Fibroblast of the conjunctiva (primary cell): ENCODE results near the gene HOXA4.

Experiments
- DNase-seq: peaks from one replicate; pipeline ENCODE4 v3.0.0-alpha.2; 2010; ENCODE audit warnings: low read depth

Gene HOXA4

DNA sequence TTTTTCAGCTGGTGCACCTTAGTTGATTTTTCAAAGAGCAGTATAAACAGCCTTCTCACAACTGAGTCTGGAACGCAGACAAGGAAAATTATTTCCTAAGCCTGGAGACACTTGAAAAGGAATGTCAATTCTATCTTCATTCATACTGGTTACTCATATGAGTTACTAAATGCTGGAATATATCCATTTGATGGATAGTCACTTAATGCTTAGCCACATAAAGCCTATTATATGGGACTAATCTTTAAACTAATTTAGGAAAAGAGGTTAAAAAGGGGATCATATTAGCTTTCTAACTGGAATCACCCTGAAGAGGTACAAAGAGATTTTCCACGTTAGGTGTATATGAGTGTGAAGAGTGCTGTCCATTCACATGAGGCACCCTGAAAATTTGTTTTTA lies 1.7 kb upstream of the HOXA4 start:
- no peak for DNase-seq

DNA sequence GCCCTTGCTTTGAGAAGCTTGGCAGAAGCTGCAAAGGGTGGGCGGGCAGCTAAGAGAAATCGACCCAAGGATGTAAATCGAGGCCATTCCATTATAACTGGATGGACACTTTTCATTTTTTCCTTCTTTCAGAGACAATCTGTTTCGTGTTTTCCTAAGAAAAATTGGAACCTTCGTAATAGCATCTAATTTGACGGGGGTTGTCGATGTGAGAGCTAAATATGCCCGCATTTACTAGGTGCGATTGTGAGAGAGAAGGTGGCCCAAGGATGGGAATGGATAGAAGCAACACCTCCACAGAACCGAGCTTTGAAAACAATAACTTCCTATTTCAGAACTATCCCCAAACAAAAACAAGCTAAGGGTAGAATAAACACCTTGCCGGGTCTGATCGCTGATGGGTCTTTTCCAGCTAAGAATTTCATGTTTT lies 848 bp upstream of the HOXA4 start:
- DNase-seq = no peak

DNA sequence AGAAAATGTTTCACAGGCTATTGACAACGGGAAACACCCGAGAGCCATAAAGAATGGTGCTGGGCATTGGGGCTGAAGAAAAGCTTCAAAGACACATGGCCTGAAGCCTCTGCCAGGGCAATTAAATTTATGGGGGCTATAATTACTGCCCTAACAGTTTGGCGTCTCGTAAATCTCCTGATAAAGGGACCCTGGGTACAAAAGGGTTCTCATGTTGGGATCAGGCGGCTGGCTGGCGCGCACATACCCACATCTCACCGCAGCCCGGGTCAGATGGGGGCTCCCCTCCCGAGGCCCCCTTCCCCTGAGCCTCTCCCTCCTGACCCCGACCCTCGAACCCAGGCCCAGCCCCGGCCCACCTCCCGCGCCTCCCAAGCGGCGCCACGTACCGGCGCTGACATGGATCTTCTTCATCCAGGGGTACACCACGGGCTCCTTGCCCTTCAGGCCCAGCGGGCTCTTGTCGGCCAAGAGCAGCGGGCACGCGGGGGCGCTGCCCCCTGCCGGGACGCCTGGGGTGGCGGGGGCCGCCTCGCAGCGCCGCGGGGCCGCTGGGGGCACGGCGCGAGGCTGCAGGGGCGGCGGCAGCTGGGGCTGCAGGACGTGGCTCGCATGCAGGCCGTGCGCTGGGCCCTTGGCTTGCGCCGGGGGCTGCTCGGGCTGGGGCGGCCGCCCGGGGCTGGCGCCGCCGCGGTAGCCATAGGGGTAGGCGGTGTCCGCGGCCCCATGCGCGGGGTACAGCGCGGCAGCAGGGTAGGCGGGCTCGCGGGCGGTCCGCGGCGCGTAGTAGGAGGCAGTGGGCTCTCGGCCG lies 623 bp downstream of the HOXA4 start:
- DNase-seq = no peak

DNA sequence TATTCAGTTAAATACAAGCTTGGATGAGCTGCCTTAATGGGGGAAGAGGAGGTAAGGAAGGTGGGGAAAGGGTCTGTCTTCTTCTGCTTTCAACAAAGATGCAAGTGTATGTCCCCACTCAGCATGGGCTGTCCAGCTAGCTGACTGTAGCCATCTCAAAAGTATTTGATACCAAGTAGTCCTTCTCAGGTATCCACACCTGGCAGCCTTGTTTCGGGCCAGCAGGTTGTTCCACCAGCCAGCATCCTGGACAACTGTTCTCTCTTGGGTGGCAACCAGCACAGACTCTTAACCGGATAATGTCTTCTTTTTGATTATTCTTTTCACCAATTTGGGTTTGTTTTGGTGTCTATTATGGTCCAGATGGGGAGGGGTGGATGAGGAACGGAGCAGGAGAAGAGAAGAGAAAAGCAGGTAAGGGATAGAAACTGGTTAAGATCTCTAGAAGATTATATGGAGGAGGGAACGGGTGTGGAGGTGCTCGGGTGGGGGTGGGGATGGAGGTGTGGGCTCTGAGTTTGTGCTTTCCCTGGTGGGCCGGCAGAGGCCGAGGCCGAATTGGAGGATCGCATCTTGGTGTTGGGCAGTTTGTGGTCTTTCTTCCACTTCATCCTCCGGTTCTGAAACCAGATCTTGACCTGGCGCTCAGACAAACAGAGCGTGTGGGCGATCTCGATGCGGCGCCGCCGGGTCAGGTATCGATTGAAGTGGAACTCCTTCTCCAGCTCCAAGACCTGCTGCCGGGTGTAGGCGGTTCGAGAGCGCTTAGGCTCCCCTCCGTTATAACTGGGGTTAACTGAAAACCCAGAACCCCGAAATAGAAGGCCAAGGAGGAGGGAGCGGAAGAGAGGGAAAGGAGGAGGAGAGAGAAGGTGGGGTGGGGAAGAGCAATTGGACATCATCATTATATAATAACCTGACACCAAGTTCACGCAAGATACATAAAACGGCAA lies 1.5 kb downstream of the HOXA4 start:
- no peak for DNase-seq

DNA sequence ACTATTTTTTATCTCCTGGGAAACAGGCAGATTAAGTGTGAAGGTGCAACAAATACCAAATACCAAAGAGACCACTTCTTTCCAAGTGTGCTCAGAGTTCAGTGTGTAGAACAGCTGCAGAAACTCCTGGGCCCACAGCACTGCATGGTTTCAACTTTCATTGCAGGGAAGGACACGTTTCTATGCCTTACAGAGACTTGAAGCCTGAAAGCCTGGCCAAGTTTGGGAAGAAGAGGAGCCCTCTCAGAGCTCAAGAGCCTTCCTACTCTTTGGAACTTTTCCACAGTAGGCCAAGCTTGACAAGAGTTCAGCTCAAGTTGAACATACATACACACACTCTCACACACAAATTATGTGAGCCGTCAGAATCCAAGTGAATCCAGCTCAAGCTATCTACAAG lies 2.5 kb downstream of the HOXA4 start:
- no peak for DNase-seq

DNA sequence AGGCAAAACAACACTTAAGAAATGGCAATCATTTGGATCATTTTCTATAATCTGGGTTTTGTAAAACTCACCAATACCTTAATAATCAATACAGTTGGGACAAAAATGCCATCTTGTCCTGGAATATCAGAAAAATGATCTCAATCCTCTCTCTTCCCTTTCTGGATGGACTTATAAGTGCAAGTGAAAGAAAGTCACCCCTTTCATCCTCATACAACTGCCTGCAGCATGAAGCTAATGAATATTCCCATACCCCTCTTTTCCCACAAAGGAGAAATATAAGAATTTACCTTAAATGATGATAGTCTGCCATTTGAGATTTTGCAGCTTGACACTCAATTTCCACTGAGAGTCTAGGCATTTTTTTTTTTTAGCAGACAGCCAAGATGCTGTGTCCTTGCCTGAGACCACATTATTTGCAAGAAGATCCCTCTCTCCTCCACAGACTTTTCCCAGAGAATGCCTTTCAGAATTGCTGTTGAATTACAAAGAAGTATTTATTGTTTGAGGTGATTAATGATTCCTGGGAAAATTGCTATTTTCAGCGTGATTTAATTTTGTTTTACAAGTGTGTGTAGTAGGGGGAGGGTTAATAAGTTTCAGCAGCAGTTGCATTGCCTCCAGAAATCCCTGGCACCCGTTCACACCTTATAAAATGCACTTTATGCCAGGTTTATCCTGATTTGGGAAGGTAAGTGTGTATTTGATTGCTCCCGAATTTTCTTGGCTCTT lies 3.8 kb downstream of the HOXA4 start:
- no peak for DNase-seq

DNA sequence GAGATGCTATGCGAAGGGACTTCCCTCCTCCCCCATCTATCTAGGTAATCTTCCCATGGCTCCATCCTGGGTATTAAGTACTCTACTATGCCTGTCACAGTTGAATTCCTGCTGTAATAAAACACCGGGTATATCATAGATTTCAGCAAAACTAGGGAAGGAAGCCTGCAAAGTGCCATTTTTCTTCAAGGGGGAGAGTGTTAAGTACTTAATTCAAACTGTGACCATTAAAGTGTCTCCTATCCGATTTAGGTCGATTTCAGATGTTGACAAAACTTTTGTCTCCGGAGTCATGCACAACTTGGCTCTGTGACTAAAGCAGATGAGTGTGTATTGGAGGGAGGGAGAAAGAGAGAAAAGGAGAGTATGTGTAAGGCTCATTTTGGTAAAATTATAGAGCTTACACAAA lies 4.6 kb downstream of the HOXA4 start:
- DNase-seq = no peak

DNA sequence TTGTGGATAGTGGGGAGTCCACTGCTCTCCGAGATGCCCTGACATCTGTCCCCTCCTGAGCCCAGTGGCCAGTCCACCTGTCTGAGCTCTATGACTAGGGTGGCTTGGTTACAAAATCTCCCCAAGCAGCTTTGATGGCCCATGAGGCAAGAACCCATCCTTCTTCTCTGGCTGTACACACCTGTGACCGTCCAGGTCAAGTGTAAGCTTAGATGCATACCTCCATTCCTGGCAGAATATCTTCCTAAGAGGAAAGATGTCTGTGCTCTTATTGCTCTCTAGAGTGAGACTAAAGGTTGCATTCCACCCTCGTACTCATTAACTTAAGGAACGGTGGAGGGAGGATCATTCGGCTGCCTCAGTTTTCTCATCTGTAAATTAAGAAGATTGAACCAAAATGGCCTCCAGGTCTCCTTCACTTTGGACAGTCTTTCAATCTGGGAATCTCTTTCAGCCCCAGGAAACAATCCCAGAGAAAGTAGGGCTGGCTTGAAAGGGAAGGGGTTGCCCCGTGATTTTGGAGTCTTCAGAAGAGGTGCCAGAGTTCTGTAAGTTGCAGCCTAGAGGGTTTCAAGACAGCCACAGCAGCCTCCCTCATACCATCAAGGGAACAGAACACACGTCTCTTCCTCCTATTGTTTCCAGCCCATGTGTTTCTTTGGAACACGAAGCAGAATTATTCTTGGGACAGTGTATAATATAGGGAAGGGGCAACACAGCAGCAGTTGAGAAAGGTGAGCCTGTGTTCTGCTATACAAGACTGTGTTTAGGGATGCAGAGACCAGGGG lies 5.5 kb downstream of the HOXA4 start:
- no peak for DNase-seq

DNA sequence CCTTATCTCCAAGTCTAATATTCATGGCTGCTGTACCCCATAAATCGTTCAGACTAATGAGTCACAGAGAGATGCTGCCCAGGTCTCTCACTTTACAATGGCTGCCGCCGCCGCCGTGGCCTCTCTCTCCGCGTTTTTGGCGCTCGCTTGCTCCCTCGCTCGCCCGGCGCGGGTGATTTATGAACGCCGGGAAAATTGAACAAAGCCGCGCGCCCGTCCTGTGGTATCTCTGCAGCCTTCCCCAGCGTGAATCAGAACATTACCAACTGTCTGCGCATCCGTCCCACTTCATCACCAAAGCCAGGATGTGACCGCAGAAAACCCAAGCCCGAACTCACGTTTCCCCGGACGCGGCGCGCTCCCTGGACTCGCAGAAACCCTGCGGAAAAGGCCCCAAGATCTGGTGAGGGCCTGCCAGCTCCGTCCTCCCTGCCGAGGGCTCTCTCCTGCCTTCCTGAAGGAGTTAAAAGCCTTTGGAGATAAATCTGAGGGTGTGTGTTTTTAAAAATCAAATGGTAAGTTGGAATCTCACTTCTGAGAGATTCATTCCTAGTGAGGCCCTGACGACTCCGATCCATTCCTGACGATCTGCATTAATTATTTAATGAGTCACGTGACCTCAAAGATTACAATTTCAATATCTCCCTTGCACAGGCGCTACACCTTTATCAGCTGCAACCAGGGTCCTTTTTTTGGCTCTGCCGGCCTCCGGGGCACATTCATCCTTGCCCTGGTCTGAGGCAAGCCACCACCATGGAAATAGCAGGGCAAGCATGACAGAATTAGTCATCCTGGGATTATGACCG lies 6.3 kb downstream of the HOXA4 start:
- no peak for DNase-seq

DNA sequence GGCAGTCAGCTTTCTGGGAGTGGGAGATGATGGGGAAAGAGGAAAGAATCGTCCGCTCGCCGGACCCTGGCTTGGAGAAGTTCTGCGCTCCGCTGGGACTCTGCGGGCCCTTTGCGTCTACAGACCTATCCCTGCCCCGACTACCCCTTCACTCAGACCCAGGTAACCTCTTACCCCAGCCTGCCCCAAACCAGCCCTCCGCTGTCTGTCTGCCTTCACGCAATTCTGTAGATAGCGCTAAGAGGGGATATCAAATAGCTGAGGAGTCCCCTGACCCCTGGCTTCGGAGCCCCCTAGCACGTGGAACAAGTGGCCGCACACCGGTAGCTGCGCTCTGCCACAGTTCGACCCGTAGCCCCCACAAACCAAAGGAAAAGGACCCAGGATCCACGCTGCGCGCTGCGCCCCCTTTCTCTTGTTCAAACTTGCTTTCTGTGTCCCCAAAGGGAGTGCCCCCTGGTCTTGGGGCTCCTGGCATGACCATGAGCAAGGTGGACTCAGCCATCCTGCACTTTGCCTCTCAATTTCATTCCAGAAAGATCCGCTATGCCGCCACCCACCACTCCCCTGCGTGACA lies 7.0 kb downstream of the HOXA4 start:
- no peak for DNase-seq

DNA sequence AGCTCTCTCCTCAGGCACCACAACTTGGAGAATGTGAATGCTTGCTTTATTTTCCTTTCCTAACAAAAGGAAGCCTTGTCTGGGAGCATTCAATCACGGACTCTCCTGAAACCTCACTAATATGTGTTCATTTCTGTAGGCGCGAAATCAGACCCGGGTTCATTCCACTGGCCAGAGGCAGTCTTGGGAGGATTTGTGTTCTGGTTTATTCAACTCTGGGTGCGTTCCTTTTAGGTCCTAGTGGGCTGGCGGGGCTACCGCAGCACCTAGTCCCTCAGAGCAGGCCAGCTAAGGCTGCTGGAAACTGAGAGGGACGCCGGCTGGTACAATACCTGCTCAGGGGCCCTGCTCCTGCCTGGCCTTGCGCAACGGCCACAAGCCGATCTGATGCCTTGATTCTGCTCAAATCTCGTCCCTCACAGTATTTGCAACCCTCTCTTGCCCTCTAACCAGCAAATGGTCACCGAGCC lies 7.5 kb downstream of the HOXA4 start:
- no peak for DNase-seq

DNA sequence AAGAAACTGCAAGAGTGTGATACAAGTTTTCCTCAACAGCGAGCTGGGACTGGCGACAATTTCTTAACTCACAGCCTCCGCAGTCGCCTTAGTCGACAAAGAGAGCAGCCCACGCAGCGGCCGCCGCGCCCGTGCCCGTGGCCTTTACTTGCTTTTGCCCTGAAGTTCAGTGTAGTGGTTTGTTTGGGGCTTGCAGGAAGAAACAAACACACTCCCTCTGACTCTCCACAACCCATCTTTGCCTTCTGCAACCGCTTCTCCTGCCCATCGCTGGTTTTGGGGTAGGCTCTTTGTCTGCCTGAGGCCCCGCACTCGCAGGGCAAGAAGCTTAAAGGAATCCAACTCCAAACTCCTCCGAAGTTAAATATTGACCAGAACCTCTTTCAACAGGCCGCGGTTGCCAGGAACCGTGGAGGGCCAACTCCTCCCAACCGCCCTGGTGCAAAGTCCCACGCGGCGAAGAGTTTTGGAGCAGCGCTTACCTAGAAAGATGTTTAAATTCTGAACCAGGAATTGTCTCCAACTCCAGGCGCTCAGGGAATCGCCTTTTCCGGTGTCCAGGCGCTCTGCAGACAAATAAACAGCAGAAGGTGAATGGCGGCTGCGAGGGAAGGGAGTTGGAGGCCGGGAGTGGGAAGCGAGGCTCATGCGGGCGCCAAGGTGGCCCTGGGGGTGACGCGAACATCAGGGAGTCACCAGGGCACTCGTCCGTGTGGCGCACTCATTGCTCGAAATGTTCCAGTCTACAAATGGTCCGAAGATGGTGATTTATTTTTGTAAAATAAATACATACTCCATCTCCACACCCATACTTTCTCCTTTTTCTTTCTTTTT lies 8.3 kb downstream of the HOXA4 start:
- no peak for DNase-seq

DNA sequence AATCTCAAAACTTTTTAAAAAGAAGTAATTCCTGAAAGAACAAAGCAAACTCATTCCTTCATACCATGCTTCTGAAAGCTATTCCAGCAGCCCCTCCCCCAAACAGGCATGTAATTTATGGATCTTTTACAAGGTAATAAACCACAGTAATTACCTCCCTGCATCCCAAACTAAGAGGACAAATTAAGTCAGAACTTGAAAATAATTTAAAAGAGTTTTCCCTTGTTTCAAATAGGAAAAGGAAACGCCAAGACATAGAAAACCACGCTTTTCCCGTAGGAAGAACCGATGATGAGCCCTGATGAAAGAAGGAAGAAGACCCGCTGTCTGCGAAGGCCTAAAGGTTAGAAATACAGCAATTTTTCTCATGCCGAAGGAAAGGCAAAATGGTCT lies 8.9 kb downstream of the HOXA4 start:
- DNase-seq = no peak

DNA sequence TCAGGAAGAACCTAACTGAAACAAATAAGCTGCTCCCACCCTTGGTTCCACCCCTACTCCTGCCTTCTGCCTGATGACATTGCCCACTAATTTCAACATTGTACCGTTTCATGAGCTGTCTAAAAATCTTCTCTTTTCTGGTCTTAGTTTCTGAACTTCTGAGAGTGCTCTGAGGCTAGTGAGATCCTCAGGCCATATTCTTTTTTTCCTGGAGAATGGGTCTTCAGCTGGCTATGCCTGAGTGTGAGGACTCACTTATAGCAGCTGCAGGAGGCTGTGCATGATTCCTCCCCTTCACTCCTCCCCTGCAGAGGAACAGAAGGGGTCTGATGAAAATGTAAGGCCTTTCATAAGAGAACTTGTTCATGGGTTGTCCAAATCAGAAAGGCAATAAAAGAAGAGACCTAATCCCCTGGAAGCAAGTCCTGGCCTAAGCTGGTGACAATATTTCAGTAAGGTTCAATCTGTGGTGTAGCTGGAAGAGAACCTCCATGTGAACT lies 11.1 kb downstream of the HOXA4 start:
- no peak for DNase-seq

DNA sequence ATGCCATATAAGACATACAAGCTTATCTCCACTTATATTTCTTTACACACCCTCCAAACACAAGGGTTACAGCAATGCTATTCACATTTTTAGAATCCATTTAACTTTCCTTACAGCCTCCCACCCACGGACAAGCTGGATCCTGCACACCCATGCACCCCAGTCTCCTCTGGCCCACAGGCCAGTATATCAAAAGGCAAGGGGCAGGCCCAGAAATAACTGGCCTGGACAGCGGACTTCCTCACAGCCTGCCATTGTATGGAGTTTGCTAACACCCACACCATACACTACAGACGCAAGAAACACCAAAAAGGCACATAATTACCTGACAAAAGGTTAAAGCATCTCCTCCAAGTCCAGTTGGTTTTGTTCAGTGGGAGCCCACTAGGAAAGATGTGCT lies 12.0 kb downstream of the HOXA4 start:
- DNase-seq = no peak

DNA sequence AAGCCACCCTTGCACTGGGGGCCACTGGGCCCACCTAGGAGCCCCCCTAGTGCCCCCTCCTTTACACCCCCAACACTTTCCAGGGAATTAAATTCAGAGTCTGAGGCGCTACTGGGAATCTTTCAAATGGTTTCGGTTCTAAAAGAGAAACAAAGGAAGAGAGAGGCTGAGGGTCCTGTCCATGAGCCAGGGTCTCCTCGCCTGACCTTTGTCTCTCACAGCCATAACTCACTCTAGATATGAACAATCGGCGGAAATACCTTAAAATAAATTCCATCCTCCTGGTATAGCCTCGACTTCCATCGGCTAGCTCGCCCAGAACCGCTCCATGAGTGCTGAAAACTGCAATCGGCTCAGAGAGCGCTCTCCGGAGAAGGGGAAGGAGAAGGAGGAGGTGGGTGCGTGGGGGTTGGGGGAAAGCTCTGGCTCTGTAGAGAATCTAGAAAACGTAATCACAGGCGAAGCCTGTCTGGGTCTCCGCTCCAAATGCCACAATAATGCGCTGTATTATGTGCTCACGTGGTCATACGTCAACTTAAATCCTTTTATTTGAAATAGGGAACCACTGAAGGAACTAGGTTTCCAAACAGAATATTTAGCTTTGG lies 12.6 kb downstream of the HOXA4 start:
- DNase-seq = no peak

DNA sequence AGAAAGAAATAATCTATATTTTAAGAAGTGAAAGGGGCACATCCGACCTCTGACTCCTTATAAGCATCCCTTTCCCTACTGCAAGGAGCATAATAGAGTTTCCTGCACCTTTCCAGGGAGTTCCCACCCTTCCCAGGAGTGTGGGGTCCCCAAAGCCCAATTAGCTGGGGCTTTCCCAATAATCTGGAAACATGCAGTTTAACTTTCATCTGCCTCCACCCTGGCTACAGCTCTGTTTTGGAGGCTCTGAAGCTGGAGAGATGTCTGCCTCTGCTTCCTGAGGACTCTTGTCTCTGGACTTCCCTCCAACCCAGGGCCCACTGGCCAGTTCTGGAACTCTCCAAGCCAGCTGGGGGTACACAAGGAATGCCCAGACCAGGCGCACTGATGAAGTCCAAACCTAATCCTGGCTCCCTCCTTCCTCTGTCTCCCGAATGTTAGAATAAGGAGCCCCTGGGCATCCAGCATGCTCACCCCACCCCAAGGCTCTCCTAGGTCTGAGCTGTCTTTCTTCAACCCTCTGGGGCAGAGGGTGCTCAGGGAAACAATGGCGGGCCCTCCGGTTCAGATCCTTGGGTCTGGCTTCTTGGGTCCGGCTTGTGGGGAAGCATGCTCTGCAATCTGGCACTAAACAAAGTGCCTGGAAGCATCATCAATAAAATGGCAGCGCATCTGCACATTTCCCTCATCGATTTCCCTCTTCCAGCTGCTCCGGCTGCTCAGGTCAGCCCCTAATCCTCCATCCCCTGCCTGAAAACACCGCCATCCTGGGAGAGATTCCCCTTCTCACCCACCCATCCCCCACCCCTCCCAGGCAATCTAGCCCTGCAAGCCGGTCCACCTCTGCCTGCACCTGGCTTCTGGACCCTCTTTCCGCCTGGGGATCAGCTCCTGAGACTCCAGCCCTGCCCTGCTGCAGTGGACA lies 13.3 kb downstream of the HOXA4 start:
- DNase-seq = no peak
